ENCODE results near the gene CD7. TPM values are rescaled to one million over a fixed set of nuclear protein-coding genes. Genes with fewer than 3 reads are reported as not detected.
A peak's percentile ranks its signal among the peaks of the same experiment; 100 is the strongest.

Gene CD7
- total and polyA plus RNA-seq, 9 of the 15 experiments (the other 6 are each of a cell fraction or from before 2014, with no cell fraction given): 0.21 to 0.35 TPM; not detected in 7

- TF ChIP-seq POU5F1 (IDR thresholded peaks at IDR 0.05; ENCODE audit: borderline replicate concordance, low read depth, low read length, partially characterized antibody) (no peak), ZNF766 (CRISPR knock-in tag; conservative IDR thresholded peaks at IDR 0.05) (no peak), TBL1XR1 (IDR thresholded peaks at IDR 0.05; ENCODE audit: low read length in 2 of 2) (no peak), SNAPC5 (CRISPR knock-in tag; IDR thresholded peaks at IDR 0.05) (no peak), SIRT6 (IDR thresholded peaks at IDR 0.05; ENCODE audit: low read depth, low read length) (no peak), SMAD3 (CRISPR knock-in tag; conservative IDR thresholded peaks at IDR 0.05) (no peak), NEUROD1 (IDR thresholded peaks at IDR 0.05; ENCODE audit: borderline replicate concordance, low read depth, low read length, partially characterized antibody) (peak; percentile 22), KDM4B (IDR thresholded peaks at IDR 0.05; ENCODE audit: borderline replicate concordance in 2 of 2, low read depth in 1 of 2) (no peak), CUX1 (CRISPR knock-in tag; IDR thresholded peaks at IDR 0.05) (no peak), FIP1L1 (IDR thresholded peaks at IDR 0.05; ENCODE audit: low read depth, low read length, poor library complexity, severe bottlenecking) (no peak), ZNF324 (CRISPR knock-in tag; IDR thresholded peaks at IDR 0.05) (no peak), THAP7 (CRISPR knock-in tag; IDR thresholded peaks at IDR 0.05) (no peak), GTF3C2 (IDR thresholded peaks at IDR 0.05; ENCODE audit: borderline replicate concordance, extremely low read depth, insufficient read length) (no peak), ARID2 (IDR thresholded peaks at IDR 0.05) (no peak)
Measured at GRCh38 chr17:82351713-82352488, 34.5 kb upstream of the CD7 start (continued).

Data from K562 (cell line).